B cell (primary cell): Measurements from ENCODE around the gene STUM.

Experiments
- CTCF ChIP-seq: fragments of 200-600 bp; IDR thresholded peaks from one replicate; pipeline ENCODE4 v1.8.0; 2022; ENCODE audit warnings: antibody characterized with exemption, mild to moderate bottlenecking
- EZH2 ChIP-seq: IDR thresholded peaks from 2 replicates; pipeline ENCODE4 v1.6.1; 2012; ENCODE audit warnings: borderline replicate concordance, low read depth, mild to moderate bottlenecking, moderate library complexity, low read length; ENCODE audit not compliant: insufficient read depth, poor library complexity, severe bottlenecking

DNA sequence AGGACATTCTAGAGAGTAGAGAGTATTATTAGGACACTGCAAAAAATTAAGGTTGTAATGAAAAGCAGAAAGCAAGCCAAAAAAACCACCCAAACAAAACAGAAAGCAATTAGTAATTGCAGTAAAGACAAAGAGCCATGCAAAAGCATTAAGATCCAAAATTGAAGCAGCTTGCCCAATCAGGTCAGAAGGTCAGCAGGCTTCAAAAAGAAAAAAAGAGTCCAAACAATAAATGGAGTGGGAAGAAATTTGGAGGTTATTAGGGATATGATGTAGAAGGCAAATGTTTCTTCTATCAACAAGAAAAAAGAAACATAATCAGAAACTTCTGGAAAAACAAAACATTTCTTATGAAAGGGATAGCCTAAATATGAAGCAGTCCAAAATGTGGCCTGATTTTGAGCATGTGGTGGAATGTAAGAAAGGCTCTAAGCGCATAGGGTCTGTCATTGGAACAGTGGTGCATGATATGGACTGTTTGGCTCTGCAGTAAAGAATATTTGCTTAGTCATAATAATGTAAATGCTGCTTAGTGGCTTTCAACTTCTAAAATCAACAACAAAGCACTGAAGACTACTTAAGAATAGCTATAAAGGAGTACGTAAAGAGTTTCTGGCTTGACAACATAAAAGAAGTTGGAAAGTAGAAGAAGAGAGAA, 4.8 kb downstream of the STUM start:
- TF ChIP-seq CTCF (no peak), EZH2 (no peak)
